KMS-11 (cell line): ENCODE measurements around the gene PCNT.

ENCODE experiments used
- H2AFZ ChIP-seq: fragments of 200-600 bp; sonication (generic); 2 replicates; pipeline ENCODE4 v1.6.1; 2016; ENCODE audit warnings: antibody characterized with exemption, mixed run types, low read depth
- H3K27ac ChIP-seq: fragments of 200-600 bp; sonication (generic); 2 replicates; pipeline ENCODE4 v1.6.1; 2016; ENCODE audit warnings: mild to moderate bottlenecking, mixed run types
- H3K27me3 ChIP-seq: fragments of 200-600 bp; sonication (generic); 2 replicates; pipeline ENCODE4 v1.6.1; 2017; ENCODE audit warnings: mild to moderate bottlenecking, low read depth, mixed run types, moderate library complexity; ENCODE audit not compliant: insufficient read depth
- H3K36me3 ChIP-seq: fragments of 200-600 bp; sonication (generic); 2 replicates; pipeline ENCODE4 v1.6.1; 2017; ENCODE audit warnings: mild to moderate bottlenecking, mixed run types; ENCODE audit not compliant: insufficient read depth
- H3K4me1 ChIP-seq: fragments of 200-600 bp; sonication (generic); 2 replicates; pipeline ENCODE4 v1.6.1; 2016; ENCODE audit warnings: mild to moderate bottlenecking, low read depth, mixed run types; ENCODE audit not compliant: poor library complexity, severe bottlenecking
- H3K4me2 ChIP-seq: fragments of 200-600 bp; sonication (generic); 2 replicates; pipeline ENCODE4 v1.7.0; 2016; ENCODE audit warnings: mild to moderate bottlenecking, mixed run types
- H3K4me3 ChIP-seq: fragments of 200-600 bp; sonication (generic); IDR thresholded peaks from 2 replicates; pipeline ENCODE4 v1.6.1; 2017; ENCODE audit warnings: low read depth, low read length, mixed read lengths; ENCODE audit not compliant: insufficient read depth
- H3K79me2 ChIP-seq: fragments of 200-600 bp; sonication (generic); 2 replicates; pipeline ENCODE4 v1.6.1; 2016; ENCODE audit warnings: low read depth, mixed run types; ENCODE audit not compliant: insufficient read depth
- H3K9ac ChIP-seq: fragments of 200-600 bp; sonication (generic); 2 replicates; pipeline ENCODE4 v1.6.1; 2016; ENCODE audit warnings: mild to moderate bottlenecking, mixed run types
- H4K20me1 ChIP-seq: fragments of 200-600 bp; sonication (generic); 2 replicates; pipeline ENCODE4 v1.6.1; 2016; ENCODE audit warnings: mild to moderate bottlenecking, mixed run types; ENCODE audit not compliant: insufficient read depth
- TF ChIP-seq, protein P1 (sequence below): fragments of 200-600 bp; sonication (generic); conservative IDR thresholded peaks from 2 replicates; pipeline ENCODE4 v1.6.1; 2017; ENCODE audit warnings: low read depth, mild to moderate bottlenecking, antibody characterized with exemption, low read length, moderate library complexity, mixed read lengths

The PCNT gene

GRCh38 chr21:46284733-46285132 is 39.2 kb upstream of the PCNT start:
- peaks cover 62% of the 10 kb centered on the region for H3K79me2 ChIP-seq
- peaks cover 13% of the 10 kb centered on the region; the same call in 1 of the 2 replicates for H3K36me3 ChIP-seq
- H3K27me3 ChIP-seq: no peaks in the 10 kb centered on the region
- H3K27ac ChIP-seq: no peak overlapping the region
- no peak overlapping the region for H2AFZ ChIP-seq
- peak overlapping the region; percentile 87 for H3K4me2 ChIP-seq
- no peak overlapping the region for H3K4me3 ChIP-seq
- peaks cover 56% of the 10 kb centered on the region for H3K4me1 ChIP-seq
- H4K20me1 ChIP-seq: no peaks in the 10 kb centered on the region
- H3K9ac ChIP-seq: no peak overlapping the region; the same call in 1 of the 2 replicates
- TF ChIP-seq, protein P1, sequence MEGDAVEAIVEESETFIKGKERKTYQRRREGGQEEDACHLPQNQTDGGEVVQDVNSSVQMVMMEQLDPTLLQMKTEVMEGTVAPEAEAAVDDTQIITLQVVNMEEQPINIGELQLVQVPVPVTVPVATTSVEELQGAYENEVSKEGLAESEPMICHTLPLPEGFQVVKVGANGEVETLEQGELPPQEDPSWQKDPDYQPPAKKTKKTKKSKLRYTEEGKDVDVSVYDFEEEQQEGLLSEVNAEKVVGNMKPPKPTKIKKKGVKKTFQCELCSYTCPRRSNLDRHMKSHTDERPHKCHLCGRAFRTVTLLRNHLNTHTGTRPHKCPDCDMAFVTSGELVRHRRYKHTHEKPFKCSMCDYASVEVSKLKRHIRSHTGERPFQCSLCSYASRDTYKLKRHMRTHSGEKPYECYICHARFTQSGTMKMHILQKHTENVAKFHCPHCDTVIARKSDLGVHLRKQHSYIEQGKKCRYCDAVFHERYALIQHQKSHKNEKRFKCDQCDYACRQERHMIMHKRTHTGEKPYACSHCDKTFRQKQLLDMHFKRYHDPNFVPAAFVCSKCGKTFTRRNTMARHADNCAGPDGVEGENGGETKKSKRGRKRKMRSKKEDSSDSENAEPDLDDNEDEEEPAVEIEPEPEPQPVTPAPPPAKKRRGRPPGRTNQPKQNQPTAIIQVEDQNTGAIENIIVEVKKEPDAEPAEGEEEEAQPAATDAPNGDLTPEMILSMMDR: no peak

GRCh38 chr21:46285206-46285661 is 38.7 kb upstream of the PCNT start, which contains the start of gene MCM3AP:
TSS of gene MCM3AP (minus strand) at chr21:46285611. CDS start at chr21:46285286, 325 bp downstream.
- peaks cover 58% of the 10 kb centered on the region for H3K79me2 ChIP-seq
- peak within 1 kb of the TSS; percentile 77 for H3K27ac ChIP-seq
- peak within 1 kb of the TSS; percentile 75 for H3K9ac ChIP-seq
- H3K4me1 ChIP-seq: peaks cover 61% of the 10 kb centered on the region
- TF ChIP-seq, protein P1: no peak
- no peaks in the 10 kb centered on the region for H4K20me1 ChIP-seq
- H3K27me3 ChIP-seq: no peaks in the 10 kb centered on the region
- H3K4me3 ChIP-seq: no peak within 1 kb of the TSS
- H3K4me2 ChIP-seq: peak within 1 kb of the TSS; percentile 87
- H2AFZ ChIP-seq: peak within 1 kb of the TSS; percentile 80
- peaks cover 11% of the 10 kb centered on the region; the same call in 1 of the 2 replicates for H3K36me3 ChIP-seq

GRCh38 chr21:46285761-46286647 is 38.0 kb upstream of the PCNT start, which contains the start of gene YBEY:
TSS of gene YBEY (plus strand) at chr21:46286342. CDS start at chr21:46286914, 572 bp downstream.
- no peak within 1 kb of the TSS for H3K4me3 ChIP-seq
- peaks cover 56% of the 10 kb centered on the region for H3K79me2 ChIP-seq
- H3K9ac ChIP-seq: peak within 1 kb of the TSS; percentile 75

DNA sequence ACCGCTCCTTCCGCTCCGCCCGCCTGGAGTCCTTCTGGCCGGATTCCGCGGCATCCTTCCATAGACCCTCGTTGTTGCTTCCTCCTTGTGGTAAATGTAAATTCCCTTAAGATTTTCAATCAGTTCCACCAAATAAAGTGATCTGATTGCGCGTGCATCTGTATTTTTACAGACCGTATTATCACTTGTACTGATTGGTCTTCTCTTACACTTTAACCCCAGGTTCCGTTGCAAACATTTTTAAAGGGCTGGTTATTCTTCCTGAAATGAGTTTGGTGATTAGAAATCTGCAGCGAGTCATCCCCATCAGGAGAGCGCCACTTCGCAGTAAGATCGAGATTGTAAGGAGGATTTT is 37.3 kb upstream of the PCNT start:
- Histone ChIP-seq H3K79me2 (peaks cover 52% of the 10 kb centered on the region), H3K36me3 (peaks cover 7% of the 10 kb centered on the region; the same call in 1 of the 2 replicates), H3K27ac (peak overlapping the region; percentile 77), H2AFZ (peak overlapping the region; percentile 80), H3K27me3 (no peaks in the 10 kb centered on the region), H3K4me3 (no peak overlapping the region), H3K4me2 (peak overlapping the region; percentile 73), H4K20me1 (no peaks in the 10 kb centered on the region), H3K9ac (peak overlapping the region; percentile 75), H3K4me1 (peaks cover 61% of the 10 kb centered on the region)
- TF ChIP-seq, protein P1: no peak

More at GRCh38 chr21:46285761-46286647, 38.0 kb upstream of the PCNT start, which contains the start of gene YBEY:
- peaks cover 8% of the 10 kb centered on the region; the same call in 1 of the 2 replicates for H3K36me3 ChIP-seq
- peak within 1 kb of the TSS; percentile 87 for H3K4me2 ChIP-seq
- H4K20me1 ChIP-seq: no peaks in the 10 kb centered on the region
- H3K27me3 ChIP-seq: no peaks in the 10 kb centered on the region
- TF ChIP-seq, protein P1: no peak; the same call in 1 of the 2 replicates
- H3K4me1 ChIP-seq: peaks cover 61% of the 10 kb centered on the region
- H2AFZ ChIP-seq: peak within 1 kb of the TSS; percentile 80
- H3K27ac ChIP-seq: peak within 1 kb of the TSS; percentile 77
